Small intestine (tissue), 16 donors: ENCODE data around the gene STAT5A. TPM values are rescaled to one million over a fixed set of nuclear protein-coding genes. Genes with fewer than 3 reads are reported as not detected.
"Not testable (repeated sequence)": the region's sequence is repeated elsewhere in the genome, so short reads cannot be mapped to it uniquely, and the experiment has no call there.

Experiments
- DNase-seq, 2 donors: peaks; one replicate each; pipeline versions ENCODE4 v3.0.0 to v3.0.0-alpha.2; 2013
- FAIRE-seq: peaks from 2 replicates; lab custom pipeline; 2012; peaks lifted over from hg19 to GRCh38; lab: Jason Lieb, UNC
- H3K27ac ChIP-seq, 3 donors: one replicate each; pipeline ENCODE4 v1.5.1; 2013; ENCODE audit warnings: low read length in 2 of 3, mild to moderate bottlenecking in 2 of 3, control low read depth in 1 of 3, inconsistent platforms in 1 of 3, low read depth in 1 of 3, moderate library complexity in 1 of 3
- H3K27me3 ChIP-seq, 3 donors: one replicate each; pipeline ENCODE4 v1.6.1; 2013; ENCODE audit warnings: low read length in 3 of 3, inconsistent platforms in 1 of 3; ENCODE audit not compliant: control insufficient read depth in 3 of 3, insufficient read depth in 3 of 3
- H3K36me3 ChIP-seq, 3 donors: one replicate each; pipeline ENCODE4 v1.6.1; 2013; ENCODE audit warnings: low read length in 3 of 3, inconsistent platforms in 1 of 3, low read depth in 1 of 3, mild to moderate bottlenecking in 1 of 3, moderate library complexity in 1 of 3; ENCODE audit not compliant: control insufficient read depth in 3 of 3, insufficient read depth in 2 of 3
- H3K4me1 ChIP-seq, 3 donors: one replicate each; pipeline ENCODE4 v1.6.1; 2013; ENCODE audit warnings: low read length in 2 of 3, inconsistent platforms in 1 of 3, low read depth in 1 of 3, mild to moderate bottlenecking in 1 of 3, moderate library complexity in 1 of 3; ENCODE audit not compliant: control insufficient read depth in 3 of 3, insufficient read depth in 2 of 3
- H3K4me3 ChIP-seq, 3 donors: one replicate each; pipeline ENCODE4 v1.5.1; 2013; ENCODE audit warnings: low read length in 3 of 3, control low read depth in 1 of 3, inconsistent platforms in 1 of 3, low read depth in 1 of 3, mild to moderate bottlenecking in 1 of 3, moderate library complexity in 1 of 3
- H3K9me3 ChIP-seq, 2 donors: one replicate each; pipeline ENCODE4 v1.6.1; 2013; ENCODE audit warnings: low read depth in 1 of 2, low read length in 1 of 2; ENCODE audit not compliant: control insufficient read depth in 2 of 2, insufficient read depth in 1 of 2
- WGBS, 3 donors: extraction: QIAGEN DNeasy Blood & Tissue Kit; methylation state at CpG; one replicate each; pipeline ENCODE4 v1.1.7; 2013; 5-methylcytosine and 5-hydroxymethylcytosine counted together
- long read RNA-seq, 10 donors: transcript quantifications; one replicate each; lab custom pipeline, GENCODE V29; 2026
- polyA plus RNA-seq, 4 donors: library from polyadenylated mRNA; stranded (reverse) in 3 of 4; unstranded in 1 of 4; fragments of 200-250 nt in 3 of 4; fragments of 120-200 nt in 1 of 4; gene quantifications; one replicate each; pipeline versions ENCODE4 v1.2.1 to v1.2.3, GENCODE V29; 2013
- donor health status: healthy with polysubstance abuse.
- donor health status: control.
- donor health status: control.
- donor health status: Bipolar disorder and iron deficiency.
- donor health status: healthy.

The STAT5A gene
- polyA plus RNA-seq = 10 to 100 TPM in 3 of 4 donors, 1 to 10 TPM in 1; 2.7 to 18.3 (median 12.1) TPM
- long read RNA-seq, donor 1 = 0 reads
- long read RNA-seq, donor 2, partial matches to known transcripts = 0 of 1 reads
- long read RNA-seq, donor 2, other reads (novel, unspliced or antisense) = 0 of 1 reads
- long read RNA-seq, donor 3 = 0 reads
- long read RNA-seq, donor 4 = 0 reads
- long read RNA-seq, donor 5, partial matches to known transcripts = 0 of 1 reads
- long read RNA-seq, donor 5, other reads (novel, unspliced or antisense) = 0 of 1 reads
- long read RNA-seq, donor 6 = 0 reads
- long read RNA-seq, donor 7 = 0 reads
- long read RNA-seq, donor 8 = 0 reads
- long read RNA-seq, donor 9 = 0 reads
- long read RNA-seq, donor 10, partial matches to known transcripts = 7 of 9 reads
- long read RNA-seq, donor 10, other reads (novel, unspliced or antisense) = 0 of 9 reads

DNA sequence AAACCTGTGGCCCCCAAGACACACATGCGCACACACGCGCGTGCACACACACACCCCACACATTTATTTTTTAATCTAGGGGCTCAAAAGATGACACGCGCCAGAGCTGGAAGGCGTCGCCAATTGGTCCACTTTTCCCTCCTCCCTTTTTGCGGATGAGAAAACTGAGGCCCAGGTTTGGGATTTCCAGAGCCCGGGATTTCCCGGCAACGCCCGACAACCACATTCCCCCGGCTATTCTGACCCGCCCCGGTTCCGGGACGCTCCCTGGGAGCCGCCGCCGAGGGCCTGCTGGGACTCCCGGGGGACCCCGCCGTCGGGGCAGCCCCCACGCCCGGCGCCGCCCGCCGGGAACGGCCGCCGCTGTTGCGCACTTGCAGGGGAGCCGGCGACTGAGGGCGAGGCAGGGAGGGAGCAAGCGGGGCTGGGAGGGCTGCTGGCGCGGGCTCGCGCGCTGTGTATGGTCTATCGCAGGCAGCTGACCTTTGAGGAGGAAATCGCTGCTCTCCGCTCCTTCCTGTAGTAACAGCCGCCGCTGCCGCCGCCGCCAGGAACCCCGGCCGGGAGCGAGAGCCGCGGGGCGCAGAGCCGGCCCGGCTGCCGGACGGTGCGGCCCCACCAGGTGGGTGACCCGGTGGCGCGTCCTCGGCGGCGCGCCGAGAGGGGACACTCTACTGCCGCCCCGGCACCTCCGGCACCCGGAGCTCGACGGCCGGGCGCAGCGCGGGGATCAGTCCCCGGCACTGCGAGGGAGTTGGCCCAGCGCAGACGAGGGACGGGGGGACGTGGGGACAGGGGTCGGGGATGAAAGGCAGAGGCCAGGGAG, at the start of gene STAT5A:
TSS of gene STAT5A (plus strand) at position 522 of the 826 bp plus-strand sequence. CDS start 914 bp downstream, outside the sequence.
- Histone ChIP-seq H3K4me1 (peaks cover 0 to 23% (median 8%) of the 10 kb centered on the region in 3 donors), H3K36me3 (peaks cover 0 to 7% (median 0%) of the 10 kb centered on the region in 3 donors), H3K27ac (peak within 1 kb of the TSS; percentile 20 to 82 (median 73)), H3K27me3 (no peaks in the 10 kb centered on the region), H3K9me3 (no peaks in the 10 kb centered on the region), H3K4me3 (peak within 1 kb of the TSS; percentile 49 to 67 (median 57))
- no peak for FAIRE-seq
- DNase-seq = peak; percentile 80 to 92
- WGBS, 3 donors = 3 to 9% (median 5%) methylated on average over 45 to 88 of the region's 88 CpGs

DNA sequence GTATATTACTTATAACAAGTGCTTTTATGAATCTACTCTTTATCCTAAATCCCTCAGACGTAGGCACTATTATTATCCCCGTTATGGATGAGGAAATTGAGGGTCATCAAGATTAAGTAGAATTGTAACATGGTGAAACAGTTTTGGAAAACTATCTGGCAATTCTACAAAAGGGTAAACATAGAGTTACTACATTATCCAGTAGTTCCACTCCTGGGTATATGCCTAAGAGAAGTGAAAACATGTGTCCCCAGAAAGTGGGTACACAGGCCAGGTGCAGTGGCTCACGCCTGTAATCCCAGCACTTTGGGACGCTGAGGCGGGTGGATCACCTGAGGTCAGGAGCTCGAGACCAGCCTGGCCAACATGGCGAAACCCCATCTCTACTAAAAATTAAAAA, 48.7 kb upstream of the STAT5A start:
- DNase-seq, FAIRE-seq, H3K4me1 ChIP-seq, H3K27ac ChIP-seq, H3K9me3 ChIP-seq, H3K4me3 ChIP-seq, H3K27me3 ChIP-seq, H3K36me3 ChIP-seq: not testable (repeated sequence)
- WGBS, 3 donors = 87 to 89% (median 89%) methylated on average over 7 of the region's 7 CpGs

DNA sequence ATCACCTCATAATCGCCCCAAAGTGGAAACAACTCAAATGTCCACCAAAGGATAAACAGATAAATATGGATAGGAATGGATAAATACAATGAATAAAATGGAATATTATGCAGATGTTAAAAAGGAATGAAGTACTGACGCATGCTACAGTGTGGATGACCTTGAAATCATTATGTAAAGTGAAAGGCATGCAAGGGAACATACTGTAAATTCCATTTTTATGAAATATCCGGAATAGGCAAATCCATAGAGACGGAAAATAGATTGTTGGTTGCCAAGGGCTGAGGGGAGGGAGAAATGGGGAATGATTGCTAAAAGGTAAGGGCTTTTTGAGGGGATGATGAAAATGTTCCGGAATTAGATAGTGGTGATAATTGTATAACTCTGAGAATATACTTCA, 48.1 kb upstream of the STAT5A start:
- DNase-seq = no peak
- H3K4me3 ChIP-seq = no peak overlapping the region
- H3K4me1 ChIP-seq = no peaks in the 10 kb centered on the region
- 87 to 93% (median 92%) methylated on average over 5 of the region's 5 CpGs for WGBS, 3 donors
- no peak overlapping the region for H3K27ac ChIP-seq
- no peak for FAIRE-seq
- peaks cover 0 to 2% (median 0%) of the 10 kb centered on the region in 3 donors for H3K36me3 ChIP-seq
- H3K9me3 ChIP-seq = no peaks in the 10 kb centered on the region
- no peaks in the 10 kb centered on the region for H3K27me3 ChIP-seq

DNA sequence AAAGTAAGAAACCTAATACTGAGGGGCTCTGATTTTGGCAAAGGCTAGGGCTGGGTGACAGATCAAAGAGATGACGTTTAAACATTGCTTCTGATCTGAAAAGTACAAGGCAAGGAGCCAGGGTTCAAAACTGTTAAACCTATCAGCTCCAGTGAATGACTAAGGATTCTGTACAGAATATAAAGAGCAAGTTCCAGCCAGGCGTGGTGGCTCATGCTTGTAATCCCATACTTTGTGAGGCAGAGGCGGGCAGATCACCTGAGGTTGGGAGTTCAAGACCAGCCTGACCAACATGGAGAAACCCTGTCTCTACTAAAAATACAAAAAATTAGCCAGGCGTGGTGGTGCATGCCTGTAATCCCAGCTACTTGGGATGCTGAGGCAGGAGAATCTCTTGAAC, 47.4 kb upstream of the STAT5A start:
- not testable (repeated sequence) for H3K9me3 ChIP-seq, H3K4me1 ChIP-seq, H3K4me3 ChIP-seq, FAIRE-seq, H3K36me3 ChIP-seq, H3K27ac ChIP-seq, DNase-seq, H3K27me3 ChIP-seq
- WGBS, 3 donors = 64 to 80% (median 73%) methylated on average over 4 of the region's 4 CpGs

DNA sequence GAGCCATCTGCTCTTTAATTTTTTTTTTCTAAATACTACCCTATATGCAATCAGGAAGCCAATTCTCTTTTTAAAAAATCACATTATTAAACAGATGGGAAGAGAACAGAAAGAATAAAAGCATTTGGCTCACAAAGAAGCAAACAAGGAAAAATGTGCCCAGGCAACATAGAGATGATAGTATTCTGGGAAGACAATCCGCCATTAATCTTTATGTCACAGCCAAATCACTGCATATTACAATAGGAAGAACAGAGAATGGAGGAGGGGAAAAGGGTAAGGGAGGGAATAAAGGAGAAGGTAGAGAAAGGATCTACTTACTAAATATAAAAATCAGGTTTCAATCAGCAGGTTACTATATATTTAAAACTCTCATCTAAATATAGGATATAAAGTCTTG, 46.4 kb upstream of the STAT5A start:
- WGBS, 3 donors = 96 to 100% (median 98%) methylated on average over 1 of the region's 1 CpG
- peaks cover 0 to 5% (median 0%) of the 10 kb centered on the region in 3 donors for H3K36me3 ChIP-seq
- FAIRE-seq (no peak), DNase-seq (no peak)
- no peaks in the 10 kb centered on the region for H3K9me3 ChIP-seq
- H3K4me1 ChIP-seq = peaks cover 0 to 1% (median 0%) of the 10 kb centered on the region in 3 donors
- no peaks in the 10 kb centered on the region for H3K27me3 ChIP-seq
- no peak overlapping the region for H3K4me3 ChIP-seq
- H3K27ac ChIP-seq = no peak overlapping the region

DNA sequence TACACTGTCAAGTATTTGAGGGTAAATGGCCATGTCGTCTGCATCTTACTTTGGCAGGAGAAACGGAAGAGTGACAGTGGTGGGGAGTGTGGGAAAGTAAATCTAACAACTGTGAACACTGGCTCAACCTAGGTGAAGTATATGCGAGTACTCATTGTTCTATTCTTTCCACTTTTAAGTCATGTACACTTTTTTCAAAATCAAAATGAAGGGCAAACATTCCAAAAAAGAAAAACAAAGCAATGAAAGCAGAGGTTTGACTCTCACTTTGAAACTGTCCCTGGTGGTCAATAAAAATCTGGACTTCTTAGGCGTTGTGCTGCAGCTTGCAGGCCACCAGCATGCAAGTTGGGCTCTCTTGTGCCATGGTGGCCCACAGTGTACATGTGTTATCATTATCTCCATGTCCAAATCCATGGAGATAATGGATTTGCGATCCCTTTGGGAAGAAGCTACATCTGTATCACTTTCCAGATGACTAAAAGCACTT, 44.8 kb upstream of the STAT5A start:
- no peak overlapping the region for H3K27ac ChIP-seq
- no peaks in the 10 kb centered on the region for H3K27me3 ChIP-seq
- WGBS, 3 donors = 85 to 91% (median 86%) methylated on average over 5 of the region's 5 CpGs
- H3K4me1 ChIP-seq = peaks cover 0 to 4% (median 0%) of the 10 kb centered on the region in 3 donors
- no peak overlapping the region for H3K4me3 ChIP-seq
- H3K9me3 ChIP-seq = no peaks in the 10 kb centered on the region
- no peak for FAIRE-seq
- peaks cover 0 to 4% (median 0%) of the 10 kb centered on the region in 3 donors for H3K36me3 ChIP-seq
- no peak for DNase-seq

DNA sequence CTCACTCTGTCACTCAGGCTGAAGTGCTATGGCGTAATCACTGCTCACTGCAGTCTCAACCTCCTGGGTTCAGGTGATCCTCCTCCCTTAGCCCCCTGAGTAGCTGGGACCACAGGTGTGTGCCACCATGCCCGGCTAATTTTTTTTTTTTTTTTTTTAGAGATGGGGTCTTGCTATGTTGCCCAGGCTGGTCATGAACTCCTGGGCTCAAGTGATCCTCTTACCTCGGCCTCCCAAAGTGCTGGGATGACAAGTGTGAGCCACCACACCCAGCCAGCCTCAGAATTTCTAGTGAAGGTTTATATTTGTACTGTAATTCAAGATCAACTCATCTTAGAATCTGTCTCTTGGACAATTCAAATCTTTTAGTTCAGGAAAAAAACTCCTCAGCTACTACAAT, 44.2 kb upstream of the STAT5A start:
- not testable (repeated sequence) for H3K4me1 ChIP-seq, FAIRE-seq, H3K9me3 ChIP-seq, H3K27me3 ChIP-seq, DNase-seq, H3K4me3 ChIP-seq, H3K27ac ChIP-seq, H3K36me3 ChIP-seq
- 98 to 99% (median 98%) methylated on average over 3 of the region's 3 CpGs for WGBS, 3 donors

DNA sequence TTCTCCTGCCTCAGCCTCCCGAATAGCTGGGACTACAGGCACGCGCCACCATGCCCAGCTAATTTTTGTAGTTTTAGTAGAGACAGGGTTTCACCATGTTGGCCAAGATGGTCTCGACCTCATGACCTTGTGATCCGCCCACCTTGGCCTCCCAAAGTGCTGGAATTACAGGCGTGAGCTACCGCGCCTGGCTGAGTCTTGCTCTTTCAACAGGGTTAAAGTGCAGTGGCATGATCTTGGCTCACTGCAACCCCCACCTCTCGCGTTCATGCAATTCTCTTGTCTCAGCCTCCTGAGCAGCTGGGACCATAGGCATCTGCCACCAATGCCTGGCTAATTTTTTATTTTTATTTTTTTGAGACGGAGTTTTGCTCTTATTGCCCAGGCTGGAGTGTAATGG, 43.1 kb upstream of the STAT5A start:
- not testable (repeated sequence) for H3K4me1 ChIP-seq, H3K4me3 ChIP-seq, H3K9me3 ChIP-seq, FAIRE-seq, H3K27me3 ChIP-seq, DNase-seq, H3K27ac ChIP-seq, H3K36me3 ChIP-seq
- WGBS, 3 donors = 90 to 95% (median 91%) methylated on average over 10 to 11 of the region's 11 CpGs
